ENCODE data around the gene GTF2F1. TPM values are rescaled to one million over a fixed set of nuclear protein-coding genes. Genes with fewer than 3 reads are reported as not detected.

The GTF2F1 gene
- total RNA-seq, 6 experiments from 2014 or later, result 70.4 to 75.1 (median 71.4) TPM

- peaks cover 12% of the 10 kb centered on the region for H3K36me3 Mint-ChIP-seq (ENCODE audit: low read depth)
- no peak for TF ChIP-seq CTCF (IDR thresholded peaks at IDR 0.05)
- no peak overlapping the region for H3K4me3 Mint-ChIP-seq
- H3K4me1 Mint-ChIP-seq (ENCODE audit: low read depth), result peaks cover 13% of the 10 kb centered on the region; the same call in 1 of the 2 replicates
- peak; percentile 34 for DNase-seq
- H3K9me3 Mint-ChIP-seq, result no peaks in the 10 kb centered on the region
- H3K27me3 Mint-ChIP-seq (ENCODE audit: insufficient read depth), result no peaks in the 10 kb centered on the region
- H3K27ac Mint-ChIP-seq, result no peak overlapping the region
These were observed 14.9 kb downstream of the GTF2F1 start for GRCh38 chr19:6378041-6378440.

GRCh38 chr19:6376512-6377190 lies 16.3 kb downstream of the GTF2F1 start:
- Mint-ChIP-seq H3K36me3 (ENCODE audit: low read depth) (peaks cover 8% of the 10 kb centered on the region), H3K27ac (no peak overlapping the region), H3K4me1 (ENCODE audit: low read depth) (peaks cover 19% of the 10 kb centered on the region), H3K4me3 (no peak overlapping the region), H3K27me3 (ENCODE audit: insufficient read depth) (no peaks in the 10 kb centered on the region), H3K9me3 (no peaks in the 10 kb centered on the region)
- DNase-seq, result no peak
- TF ChIP-seq CTCF (IDR thresholded peaks at IDR 0.05), result no peak

GRCh38 chr19:6375411-6376010 lies 17.5 kb downstream of the GTF2F1 start, which contains the start of gene PSPN:
PSPN (minus strand) TSS chr19:6375933; CDS start chr19:6375849, 84 bp downstream.
- Mint-ChIP-seq H3K9me3 (no peaks in the 10 kb centered on the region), H3K27ac (no peak within 1 kb of the TSS), H3K4me1 (ENCODE audit: low read depth) (peaks cover 19% of the 10 kb centered on the region), H3K4me3 (no peak within 1 kb of the TSS), H3K36me3 (ENCODE audit: low read depth) (peaks cover 8% of the 10 kb centered on the region), H3K27me3 (ENCODE audit: insufficient read depth) (no peaks in the 10 kb centered on the region; the same call in 1 of the 2 replicates)
- TF ChIP-seq CTCF (IDR thresholded peaks at IDR 0.05), result 0 out of 2 replicates have a peak, but pooled peaks have one; percentile 8
- DNase-seq, result no peak

GRCh38 chr19:6374711-6375410 lies 18.1 kb downstream of the GTF2F1 start:
- TF ChIP-seq CTCF (IDR thresholded peaks at IDR 0.05), result no peak
- Mint-ChIP-seq H3K27me3 (ENCODE audit: insufficient read depth) (no peaks in the 10 kb centered on the region; the same call in 1 of the 2 replicates), H3K4me3 (no peak overlapping the region), H3K36me3 (ENCODE audit: low read depth) (peaks cover 4% of the 10 kb centered on the region), H3K27ac (peak overlapping the region; percentile 11; the same call in 1 of the 2 replicates), H3K9me3 (no peaks in the 10 kb centered on the region), H3K4me1 (ENCODE audit: low read depth) (peaks cover 19% of the 10 kb centered on the region)
- no peak for DNase-seq

GRCh38 chr19:6374161-6374709 lies 18.7 kb downstream of the GTF2F1 start:
- peaks cover 19% of the 10 kb centered on the region for H3K4me1 Mint-ChIP-seq (ENCODE audit: low read depth)
- H3K27me3 Mint-ChIP-seq (ENCODE audit: insufficient read depth), result peaks cover 2% of the 10 kb centered on the region; the same call in 1 of the 2 replicates
- TF ChIP-seq CTCF (IDR thresholded peaks at IDR 0.05), result no peak
- H3K4me3 Mint-ChIP-seq, result no peak overlapping the region; the same call in 1 of the 2 replicates
- peaks cover 7% of the 10 kb centered on the region; the same call in 1 of the 2 replicates for H3K36me3 Mint-ChIP-seq (ENCODE audit: low read depth)
- H3K27ac Mint-ChIP-seq, result peak overlapping the region; percentile 11; the same call in 1 of the 2 replicates
- H3K9me3 Mint-ChIP-seq, result no peaks in the 10 kb centered on the region
- no peak for DNase-seq

Data from HFFc6 (cell line).